SK-N-SH treated with all-trans-retinoic acid at 6 μM for 48 hours (cell line): ENCODE results near the gene PHF20.

Source experiments
- ARNTL ChIP-seq: fragments of 450-650 bp; formaldehyde crosslinking; IDR thresholded peaks from 2 replicates; pipeline ENCODE4 v1.5.0; 2020; ENCODE audit warnings: low read depth, mild to moderate bottlenecking, moderate library complexity, borderline replicate concordance
- BACH2 ChIP-seq: fragments of 250-450 bp; sonication (Bioruptor Pico); IDR thresholded peaks from 2 replicates; pipeline ENCODE4 v1.9.0; 2021; ENCODE audit warnings: mild to moderate bottlenecking, borderline replicate concordance
- CREB5 ChIP-seq: fragments of 250-450 bp; sonication (Bioruptor Pico); IDR thresholded peaks from 2 replicates; pipeline ENCODE4 v1.5.1; 2020; ENCODE audit warnings: low read depth, mild to moderate bottlenecking, moderate library complexity
- PATZ1 ChIP-seq: fragments of 250-450 bp; sonication (Bioruptor Pico); IDR thresholded peaks from 2 replicates; pipeline ENCODE4 v1.8.0; 2020; ENCODE audit warnings: mild to moderate bottlenecking, moderate library complexity, borderline replicate concordance
- POU6F1 ChIP-seq: fragments of 250-450 bp; sonication (Bioruptor Pico); IDR thresholded peaks from 2 replicates; pipeline ENCODE4 v1.8.0; 2021; ENCODE audit warnings: low read depth, mild to moderate bottlenecking, moderate library complexity, borderline replicate concordance
- RARB ChIP-seq: fragments of 250-450 bp; sonication (Bioruptor Pico); IDR thresholded peaks from 2 replicates; pipeline ENCODE4 v1.8.0; 2021; ENCODE audit warnings: mild to moderate bottlenecking, moderate library complexity
- SNAI2 ChIP-seq: fragments of 250-450 bp; sonication (Bioruptor Pico); IDR thresholded peaks from 2 replicates; pipeline ENCODE4 v1.5.0; 2020; ENCODE audit warnings: mild to moderate bottlenecking, moderate library complexity
- TCF4 ChIP-seq: fragments of 250-450 bp; sonication (Bioruptor Pico); IDR thresholded peaks from 2 replicates; pipeline ENCODE4 v1.8.0; 2021; ENCODE audit warnings: mild to moderate bottlenecking, moderate library complexity, borderline replicate concordance
- TOX ChIP-seq: fragments of 250-450 bp; sonication (Bioruptor Pico); IDR thresholded peaks from 2 replicates; pipeline ENCODE4 v1.8.0; 2021; ENCODE audit warnings: mild to moderate bottlenecking, moderate library complexity, borderline replicate concordance
- ZFP3 ChIP-seq: fragments of 250-450 bp; sonication (Bioruptor Pico); IDR thresholded peaks from 2 replicates; pipeline ENCODE4 v1.5.0; 2020; ENCODE audit warnings: mild to moderate bottlenecking, moderate library complexity
- ZFP30 ChIP-seq: fragments of 450-650 bp; formaldehyde crosslinking; IDR thresholded peaks from 2 replicates; pipeline ENCODE4 v1.5.0; 2022; ENCODE audit warnings: mild to moderate bottlenecking, moderate library complexity
- ZNF70 ChIP-seq: fragments of 450-650 bp; formaldehyde crosslinking; IDR thresholded peaks from 2 replicates; pipeline ENCODE4 v1.5.0; 2020; ENCODE audit warnings: mild to moderate bottlenecking, moderate library complexity

GRCh38 chr20:35953387-35954199, 181.8 kb downstream of the PHF20 start:
- TF ChIP-seq POU6F1 (CRISPR knock-in tag) (no peak), PATZ1 (no peak), CREB5 (no peak), SNAI2 (CRISPR knock-in tag) (no peak), RARB (no peak), BACH2 (no peak), TCF4 (CRISPR knock-in tag) (no peak), ARNTL (CRISPR knock-in tag) (no peak), TOX (CRISPR knock-in tag) (no peak), ZFP30 (CRISPR knock-in tag) (no peak), ZFP3 (CRISPR knock-in tag) (no peak), ZNF70 (CRISPR knock-in tag) (no peak)
